GM12864 (cell line): ENCODE measurements around the gene ISOC2.
A peak's percentile ranks its signal among the peaks of the same experiment; 100 is the strongest.

Experiments
- DNase-seq: peaks from one replicate; pipeline ENCODE4 v3.0.0-alpha.2; 2011; ENCODE audit warnings: low read depth
- H3K4me3 ChIP-seq: 2 replicates; pipeline ENCODE4 v1.5.1; 2011; ENCODE audit warnings: mild to moderate bottlenecking, low read depth, low read length, control low read depth
- CTCF ChIP-seq: IDR thresholded peaks from 2 replicates; pipeline ENCODE4 v1.5.1; 2011; ENCODE audit warnings: low read depth, mild to moderate bottlenecking, moderate library complexity, low read length, control low read depth, inconsistent platforms; ENCODE audit errors: missing control alignments

Gene ISOC2

DNA sequence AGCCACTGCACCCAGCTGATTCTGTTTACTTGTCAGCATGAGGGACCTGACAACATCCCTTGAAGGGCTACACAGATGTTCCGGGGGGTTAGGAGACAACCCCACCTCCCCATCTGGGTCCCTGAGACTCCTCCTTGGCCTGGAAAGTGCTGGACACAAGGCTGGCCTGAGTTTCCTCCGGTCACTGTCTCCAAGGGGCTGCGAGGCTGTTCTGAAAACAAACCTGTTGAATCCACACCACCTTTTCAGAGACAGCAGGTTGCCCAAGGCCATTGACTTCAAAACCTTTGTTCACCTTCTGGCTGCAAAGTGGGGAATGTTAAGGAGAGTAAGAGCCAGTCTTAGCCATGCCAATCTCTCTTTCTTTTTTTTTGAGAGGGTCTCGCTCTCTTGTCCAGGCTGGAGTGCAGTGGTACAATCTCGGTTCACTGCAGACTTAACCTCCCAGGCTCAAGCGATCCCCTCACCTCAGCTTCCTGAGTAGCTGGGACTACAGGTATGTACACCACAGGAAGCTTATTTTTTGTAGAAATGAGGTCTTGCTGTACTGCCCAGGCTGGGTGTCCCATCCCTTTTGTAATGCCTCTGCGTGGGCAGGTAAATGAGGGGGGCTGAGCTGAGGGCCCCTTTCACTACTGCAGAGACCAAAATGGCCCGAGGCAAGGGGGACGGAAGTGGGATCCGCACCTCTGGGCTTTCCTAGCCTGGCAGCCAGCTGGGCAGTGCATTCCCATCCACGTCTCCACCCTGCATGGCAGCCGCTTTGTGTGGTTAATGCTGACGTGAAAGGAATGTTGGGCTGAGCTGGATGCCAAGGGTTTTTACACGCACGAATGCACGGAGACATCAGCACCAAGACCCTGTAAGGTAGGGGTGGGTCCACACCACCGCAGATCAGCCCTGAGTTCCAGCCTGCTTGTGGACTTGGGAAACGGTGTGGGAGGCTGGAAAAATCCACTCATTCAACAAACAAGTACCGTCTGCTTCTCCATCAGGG lies 13.1 kb upstream of the ISOC2 start:
- no peak for TF ChIP-seq CTCF

DNA sequence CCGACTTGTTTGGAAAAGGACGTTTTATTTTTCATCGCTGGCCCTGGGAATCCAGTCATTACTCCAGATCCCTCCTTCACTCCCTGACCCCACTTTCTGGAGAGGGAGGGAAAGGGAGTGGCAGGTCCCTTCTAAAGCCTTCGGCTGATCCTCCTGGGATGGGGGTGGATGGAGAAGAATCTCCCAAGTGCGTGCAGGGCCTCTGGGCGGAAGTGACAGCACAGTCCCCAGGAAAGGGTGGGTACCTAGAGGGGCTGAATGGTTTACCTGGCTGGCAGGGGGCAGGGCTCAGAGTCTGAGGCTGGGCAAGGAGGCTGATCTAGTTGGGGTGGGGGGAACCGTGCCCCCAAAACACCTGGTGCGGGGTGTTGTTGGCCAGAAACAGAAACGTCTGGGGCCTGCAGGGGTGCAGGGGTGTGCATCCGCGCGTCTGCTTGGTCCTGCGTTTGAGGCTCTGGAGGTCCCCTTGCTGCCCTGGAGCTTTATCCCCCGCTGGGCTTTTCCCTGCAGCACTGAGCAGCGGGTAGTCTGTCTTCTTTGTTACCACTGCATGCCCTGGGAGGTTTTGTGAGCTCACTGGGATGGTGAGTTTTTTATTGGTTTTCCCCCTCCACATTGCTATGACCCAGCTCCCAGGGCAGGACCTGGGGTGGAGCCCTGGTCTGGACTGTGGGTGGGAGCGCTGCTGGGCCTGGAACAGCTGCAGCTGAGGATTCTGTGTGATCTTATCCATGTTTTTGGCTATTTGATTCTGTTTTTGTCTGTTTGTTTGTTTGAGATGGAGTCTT lies 12.0 kb upstream of the ISOC2 start:
- no peak overlapping the region for H3K4me3 ChIP-seq
- no peak for TF ChIP-seq CTCF
- no peak for DNase-seq

More for the DNA sequence above, 13.1 kb upstream of the ISOC2 start:
- no peak for DNase-seq
- H3K4me3 ChIP-seq: no peak overlapping the region

DNA sequence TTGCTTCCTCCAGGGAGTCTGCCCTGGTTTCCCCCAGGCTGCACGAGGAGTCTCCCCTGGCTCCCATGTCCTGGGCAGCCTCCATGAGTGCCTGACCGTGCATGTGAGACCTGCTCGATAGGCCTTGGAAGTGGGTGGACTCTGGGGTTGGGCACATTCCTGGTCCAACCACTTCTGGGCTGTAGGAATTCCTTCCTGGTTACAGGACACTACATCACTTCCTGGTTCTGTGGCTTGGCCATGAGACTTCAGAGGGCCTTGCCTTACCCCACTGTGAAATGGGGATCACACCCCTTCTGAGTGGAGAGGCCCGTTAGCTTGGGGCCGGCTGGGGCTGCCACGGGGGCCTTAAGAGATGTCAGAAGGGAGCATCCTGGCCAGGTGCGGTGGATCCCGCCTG lies 11.0 kb upstream of the ISOC2 start:
- no peak for TF ChIP-seq CTCF
- no peak for DNase-seq
- H3K4me3 ChIP-seq: no peak overlapping the region

GRCh38 chr19:55471266-55471665 lies 9.8 kb upstream of the ISOC2 start:
- no peak for DNase-seq
- no peak overlapping the region for H3K4me3 ChIP-seq
- no peak for TF ChIP-seq CTCF

DNA sequence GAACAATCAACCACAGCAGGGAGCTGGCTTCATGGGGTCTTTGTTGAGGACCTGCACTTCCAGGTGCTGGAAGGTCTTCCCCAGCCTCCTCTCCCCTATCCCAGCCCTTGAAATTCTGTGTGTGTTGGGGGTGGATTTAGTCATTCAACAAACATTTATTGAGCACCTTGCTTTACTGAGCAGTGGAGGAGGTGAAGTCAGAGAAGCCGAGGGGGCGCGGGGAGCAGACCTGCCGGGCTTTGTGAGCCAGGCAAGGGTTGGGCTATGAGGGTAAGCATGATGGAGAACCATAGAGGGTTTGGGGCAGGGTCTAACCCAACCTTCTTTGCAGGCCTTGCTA lies 6.6 kb upstream of the ISOC2 start:
- no peak overlapping the region for H3K4me3 ChIP-seq
- DNase-seq: no peak
- TF ChIP-seq CTCF: no peak

DNA sequence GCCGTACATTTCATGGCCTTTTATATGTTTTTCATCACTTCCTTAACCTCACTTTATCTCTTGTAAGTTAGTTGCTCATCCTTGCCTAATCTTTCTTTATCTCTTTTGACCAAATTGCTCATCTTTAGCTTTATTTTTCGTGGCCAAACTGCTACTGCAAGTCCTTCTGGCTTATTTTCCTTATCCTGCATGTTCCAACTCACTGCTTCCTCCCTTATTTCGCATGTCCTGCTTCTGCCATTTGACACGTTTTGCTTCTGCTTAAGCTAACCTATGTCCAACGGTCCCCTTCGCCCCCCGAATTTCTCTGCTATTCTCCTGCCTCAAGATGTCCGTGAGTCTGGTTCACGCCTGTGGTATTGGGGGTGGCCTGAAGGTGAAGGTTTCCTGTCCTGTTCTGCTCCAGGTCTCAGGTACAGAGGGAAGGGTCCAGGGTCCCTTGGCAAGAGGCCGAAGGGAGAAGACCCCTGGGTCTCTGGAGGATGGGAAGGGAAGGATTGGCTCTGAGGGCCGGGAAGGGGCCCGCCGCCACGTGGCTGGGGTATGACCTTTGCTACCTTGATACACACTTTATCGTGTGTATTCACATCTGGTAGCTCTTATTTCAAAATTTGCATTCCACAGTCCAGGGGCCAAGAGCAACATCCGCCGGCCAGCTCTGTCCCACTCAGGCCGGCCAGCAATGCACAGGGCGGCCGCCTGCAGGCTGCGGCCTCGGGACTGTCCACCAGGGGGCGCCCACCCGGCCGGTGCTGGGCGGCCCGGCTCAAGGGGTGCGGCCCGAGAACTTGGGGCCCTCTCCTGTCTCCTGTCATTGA lies 6.0 kb upstream of the ISOC2 start:
- no peak overlapping the region for H3K4me3 ChIP-seq
- DNase-seq: no peak
- TF ChIP-seq CTCF: peak; percentile 86
